Measurements from ENCODE around the gene HERC3.

DNA sequence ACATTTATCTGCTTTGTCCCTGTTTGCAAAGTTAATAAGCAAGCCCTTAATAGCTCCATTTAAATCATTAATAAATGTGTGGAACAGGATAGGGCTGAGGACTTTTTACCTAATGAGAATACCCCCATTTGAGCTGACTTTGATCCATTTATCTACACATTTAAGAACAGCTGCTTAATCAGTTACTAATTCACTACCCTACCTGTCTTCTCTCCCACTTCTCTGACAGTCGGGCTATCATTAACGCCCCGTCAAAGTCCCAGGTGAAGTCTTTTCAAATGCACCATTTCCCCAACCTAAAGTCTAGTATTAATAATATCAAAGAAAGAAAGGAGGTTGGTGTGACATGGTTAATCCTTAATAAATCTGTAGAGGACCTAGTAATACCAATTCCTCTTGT lies 162.5 kb downstream of the HERC3 start:
- TF ChIP-seq, protein P1, sequence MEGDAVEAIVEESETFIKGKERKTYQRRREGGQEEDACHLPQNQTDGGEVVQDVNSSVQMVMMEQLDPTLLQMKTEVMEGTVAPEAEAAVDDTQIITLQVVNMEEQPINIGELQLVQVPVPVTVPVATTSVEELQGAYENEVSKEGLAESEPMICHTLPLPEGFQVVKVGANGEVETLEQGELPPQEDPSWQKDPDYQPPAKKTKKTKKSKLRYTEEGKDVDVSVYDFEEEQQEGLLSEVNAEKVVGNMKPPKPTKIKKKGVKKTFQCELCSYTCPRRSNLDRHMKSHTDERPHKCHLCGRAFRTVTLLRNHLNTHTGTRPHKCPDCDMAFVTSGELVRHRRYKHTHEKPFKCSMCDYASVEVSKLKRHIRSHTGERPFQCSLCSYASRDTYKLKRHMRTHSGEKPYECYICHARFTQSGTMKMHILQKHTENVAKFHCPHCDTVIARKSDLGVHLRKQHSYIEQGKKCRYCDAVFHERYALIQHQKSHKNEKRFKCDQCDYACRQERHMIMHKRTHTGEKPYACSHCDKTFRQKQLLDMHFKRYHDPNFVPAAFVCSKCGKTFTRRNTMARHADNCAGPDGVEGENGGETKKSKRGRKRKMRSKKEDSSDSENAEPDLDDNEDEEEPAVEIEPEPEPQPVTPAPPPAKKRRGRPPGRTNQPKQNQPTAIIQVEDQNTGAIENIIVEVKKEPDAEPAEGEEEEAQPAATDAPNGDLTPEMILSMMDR (IDR thresholded peaks at IDR 0.05; ENCODE audit: low read length) = no peak
- TF ChIP-seq EZH2phosphoT487 (IDR thresholded peaks at IDR 0.05; ENCODE audit: low read length) = no peak
- TF ChIP-seq EZH2 (optimal IDR thresholded peaks at IDR 0.05; ENCODE audit: low read depth, low read length) = no peak
